Activated naive CD4-positive, alpha-beta T cell treated with anti-CD3 and anti-CD28 coated beads for 36 hours (primary cell): ENCODE data around the gene EBF4. TPM values are rescaled to one million over a fixed set of nuclear protein-coding genes. Genes with fewer than 3 reads are reported as not detected.
"Not testable (repeated sequence)": the region's sequence is repeated elsewhere in the genome, so short reads cannot be mapped to it uniquely, and the experiment has no call there.

Source experiments
- CTCF ChIA-PET: fragments of 350-600 bp; sonication (Branson Sonifier 250); formaldehyde crosslinking; loops from one replicate; lab custom pipeline; 2021; ENCODE audit warnings: antibody characterized with exemption; lab: Charles Lee
- DNase-seq: peaks from one replicate; pipeline ENCODE4 v3.0.0-alpha.2; 2020
- H3K27ac Mint-ChIP-seq: one replicate; pipeline ENCODE4 v1.8.0; 2021; ENCODE audit warnings: mild to moderate bottlenecking, mixed read lengths
- H3K27me3 Mint-ChIP-seq: one replicate; pipeline ENCODE4 v1.8.0; 2021; ENCODE audit warnings: low read depth, mixed read lengths
- H3K36me3 Mint-ChIP-seq: one replicate; pipeline ENCODE4 v1.8.0; 2021; ENCODE audit warnings: low read depth, mixed read lengths
- H3K4me1 Mint-ChIP-seq: one replicate; pipeline ENCODE4 v1.8.0; 2021; ENCODE audit warnings: low read depth, mixed read lengths
- H3K4me3 Mint-ChIP-seq: one replicate; pipeline ENCODE4 v1.8.0; 2021; ENCODE audit warnings: mild to moderate bottlenecking, moderate library complexity, mixed read lengths
- H3K9me3 Mint-ChIP-seq: one replicate; pipeline ENCODE4 v1.8.0; 2021; ENCODE audit warnings: mixed read lengths
- intact Hi-C: fragments of 100-400 bp; cut with micrococcal nuclease; formaldehyde crosslinking; loops from one replicate; pipeline ENCODE4 v1.15.1; 2023
- total RNA-seq, 2 experiments: library from RNA; stranded (reverse); gene quantifications; one replicate each; pipeline ENCODE4 v1.2.3, GENCODE V29; 2021

Gene EBF4
- total RNA-seq, 2 experiments from 2014 or later = 3.2 to 3.5 TPM

GRCh38 chr20:2695206-2695983 is 2.8 kb downstream of the EBF4 start:
- H3K4me3 Mint-ChIP-seq = no peak overlapping the region
- DNase-seq = no peak
- H3K9me3 Mint-ChIP-seq = no peaks in the 10 kb centered on the region
- peaks cover 4% of the 10 kb centered on the region for H3K4me1 Mint-ChIP-seq
- H3K27ac Mint-ChIP-seq = no peak overlapping the region
- peaks cover 3% of the 10 kb centered on the region for H3K36me3 Mint-ChIP-seq
- CTCF ChIA-PET = interaction anchor here (1.6 kb wide), 1 partner anchor 57 kb away, joined by 5 read pairs; no protein-coding TSS in a partner anchor
- peaks cover 40% of the 10 kb centered on the region for H3K27me3 Mint-ChIP-seq
- intact Hi-C loops = no loop called here

- DNase-seq, CTCF ChIA-PET, H3K27ac Mint-ChIP-seq, H3K4me1 Mint-ChIP-seq, H3K36me3 Mint-ChIP-seq, H3K4me3 Mint-ChIP-seq, H3K9me3 Mint-ChIP-seq, intact Hi-C loops: not testable (repeated sequence)
- H3K27me3 Mint-ChIP-seq = peaks cover 37% of the 10 kb centered on the region
Observed at GRCh38 chr20:2695984-2696525, 3.5 kb downstream of the EBF4 start.

GRCh38 chr20:2696646-2697045 is 4.1 kb downstream of the EBF4 start:
- CTCF ChIA-PET = no interaction called here
- H3K4me3 Mint-ChIP-seq = no peak overlapping the region
- no peak overlapping the region for H3K27ac Mint-ChIP-seq
- peaks cover 4% of the 10 kb centered on the region for H3K4me1 Mint-ChIP-seq
- no peaks in the 10 kb centered on the region for H3K9me3 Mint-ChIP-seq
- intact Hi-C loops = no loop called here
- H3K36me3 Mint-ChIP-seq = peaks cover 3% of the 10 kb centered on the region
- DNase-seq = no peak
- peaks cover 31% of the 10 kb centered on the region for H3K27me3 Mint-ChIP-seq

- CTCF ChIA-PET = interaction anchor here (0.5 kb wide), 1 partner anchor 9 kb away, joined by 11 read pairs; no protein-coding TSS in a partner anchor
- Mint-ChIP-seq H3K4me1 (no peaks in the 10 kb centered on the region), H3K9me3 (no peaks in the 10 kb centered on the region), H3K4me3 (no peak overlapping the region), H3K27me3 (peaks cover 25% of the 10 kb centered on the region), H3K36me3 (no peaks in the 10 kb centered on the region), H3K27ac (no peak overlapping the region)
- DNase-seq = no peak
- intact Hi-C loops = no loop called here
Observed at GRCh38 chr20:2697768-2698167, 5.2 kb downstream of the EBF4 start.

GRCh38 chr20:2698186-2698817 is 5.7 kb downstream of the EBF4 start:
- Mint-ChIP-seq H3K9me3 (no peaks in the 10 kb centered on the region), H3K4me1 (no peaks in the 10 kb centered on the region), H3K27me3 (peaks cover 25% of the 10 kb centered on the region), H3K27ac (no peak overlapping the region), H3K4me3 (no peak overlapping the region), H3K36me3 (no peaks in the 10 kb centered on the region)
- CTCF ChIA-PET = interaction anchor here (0.5 kb wide), 1 partner anchor 10 kb away, joined by 11 read pairs; no protein-coding TSS in a partner anchor
- intact Hi-C loops = no loop called here
- no peak for DNase-seq

- H3K36me3 Mint-ChIP-seq = no peaks in the 10 kb centered on the region
- intact Hi-C loops = no loop called here
- no peak for DNase-seq
Observed at GRCh38 chr20:2698912-2699311, 6.3 kb downstream of the EBF4 start.

GRCh38 chr20:2699775-2700413 is 7.3 kb downstream of the EBF4 start:
- Mint-ChIP-seq H3K9me3 (no peaks in the 10 kb centered on the region), H3K27ac (no peak overlapping the region), H3K4me1 (no peaks in the 10 kb centered on the region), H3K36me3 (no peaks in the 10 kb centered on the region), H3K27me3 (peaks cover 15% of the 10 kb centered on the region), H3K4me3 (no peak overlapping the region)
- DNase-seq = no peak
- intact Hi-C loops = no loop called here
- CTCF ChIA-PET = interaction anchor here (0.5 to 0.6 kb wide), 2 partner anchors 34 to 154 kb away, joined by 3 read pairs; no protein-coding TSS in a partner anchor

More at GRCh38 chr20:2698912-2699311, 6.3 kb downstream of the EBF4 start:
- H3K4me1 Mint-ChIP-seq = no peaks in the 10 kb centered on the region
- peaks cover 25% of the 10 kb centered on the region for H3K27me3 Mint-ChIP-seq
- no peak overlapping the region for H3K4me3 Mint-ChIP-seq
- CTCF ChIA-PET = interaction anchor here (0.5 kb wide), 1 partner anchor 35 kb away, joined by 3 read pairs; no protein-coding TSS in a partner anchor
- H3K27ac Mint-ChIP-seq = no peak overlapping the region
- H3K9me3 Mint-ChIP-seq = no peaks in the 10 kb centered on the region

GRCh38 chr20:2700913-2701620 is 8.5 kb downstream of the EBF4 start:
- CTCF ChIA-PET = interaction anchor here (0.6 kb wide), 1 partner anchor 179 kb away, joined by 3 read pairs; no protein-coding TSS in a partner anchor
- no peak overlapping the region for H3K27ac Mint-ChIP-seq
- H3K9me3 Mint-ChIP-seq = no peaks in the 10 kb centered on the region
- H3K4me1 Mint-ChIP-seq = peaks cover under 1% of the 10 kb centered on the region
- intact Hi-C loops = no loop called here
- H3K27me3 Mint-ChIP-seq = peaks cover 6% of the 10 kb centered on the region
- no peaks in the 10 kb centered on the region for H3K36me3 Mint-ChIP-seq
- no peak overlapping the region for H3K4me3 Mint-ChIP-seq
- no peak for DNase-seq

GRCh38 chr20:2701671-2702081 is 9.1 kb downstream of the EBF4 start:
- no peak for DNase-seq
- CTCF ChIA-PET = no interaction called here

GRCh38 chr20:2703716-2704475 is 11.3 kb downstream of the EBF4 start:
- intact Hi-C loops = no loop called here
- Mint-ChIP-seq H3K27me3 (peaks cover 2% of the 10 kb centered on the region), H3K9me3 (no peaks in the 10 kb centered on the region), H3K4me3 (no peak overlapping the region), H3K4me1 (peaks cover 3% of the 10 kb centered on the region), H3K36me3 (no peaks in the 10 kb centered on the region), H3K27ac (no peak overlapping the region)
- no peak for DNase-seq
- CTCF ChIA-PET = no interaction called here

More at GRCh38 chr20:2701671-2702081, 9.1 kb downstream of the EBF4 start:
- Mint-ChIP-seq H3K27ac (no peak overlapping the region), H3K4me1 (peaks cover 3% of the 10 kb centered on the region), H3K36me3 (no peaks in the 10 kb centered on the region), H3K4me3 (no peak overlapping the region), H3K9me3 (no peaks in the 10 kb centered on the region), H3K27me3 (peaks cover 4% of the 10 kb centered on the region)
- intact Hi-C loops = no loop called here
